22Rv1 (cell line): ENCODE data around the gene SCAF11.
A peak's percentile ranks its signal among the peaks of the same experiment; 100 is the strongest.
"Not testable (repeated sequence)": the region's sequence is repeated elsewhere in the genome, so short reads cannot be mapped to it uniquely, and the experiment has no call there.

ENCODE experiments used
- H3K27ac ChIP-seq: fragments of 450-650 bp; 2 replicates; pipeline ENCODE4 v1.5.1; 2017
- CTCF ChIP-seq: fragments of 450-650 bp; IDR thresholded peaks from 2 replicates; pipeline ENCODE4 v1.5.1; 2017; ENCODE audit warnings: mild to moderate bottlenecking
- ZFX ChIP-seq: fragments of 450-650 bp; IDR thresholded peaks from 2 replicates; pipeline ENCODE4 v1.6.1; 2017; ENCODE audit warnings: antibody characterized with exemption, borderline replicate concordance

Gene SCAF11

GRCh38 chr12:46005151-46005797 lies 14.9 kb upstream of the SCAF11 start:
- H3K27ac ChIP-seq: no peak overlapping the region
- TF ChIP-seq ZFX (no peak), CTCF (peak; percentile 76)

DNA sequence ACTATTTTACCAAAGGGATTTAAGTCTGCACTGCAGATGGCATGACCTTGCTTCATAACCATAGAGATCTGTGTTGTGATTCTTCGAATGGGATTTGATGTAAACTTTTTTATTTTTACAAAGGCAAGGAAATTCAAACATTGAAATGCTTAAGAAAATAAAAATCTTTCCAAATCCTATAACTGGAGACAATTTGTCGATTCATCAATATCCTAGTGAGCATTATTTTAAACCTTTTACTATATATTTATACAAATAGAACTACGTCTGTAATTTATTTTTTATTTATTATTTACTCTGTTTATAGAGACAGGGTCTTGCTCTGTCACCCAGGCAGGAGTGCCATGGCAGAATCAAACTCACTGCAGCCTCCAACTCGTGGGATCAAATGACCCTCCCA lies 14.3 kb upstream of the SCAF11 start:
- no peak for TF ChIP-seq ZFX
- no peak for TF ChIP-seq CTCF
- no peak overlapping the region for H3K27ac ChIP-seq

- H3K27ac ChIP-seq: not testable (repeated sequence)
Measured at GRCh38 chr12:46000076-46000475, 9.7 kb upstream of the SCAF11 start.

- TF ChIP-seq CTCF: no peak
- H3K27ac ChIP-seq: no peak overlapping the region
Measured at GRCh38 chr12:45994736-45995135, 4.4 kb upstream of the SCAF11 start.

GRCh38 chr12:45991284-45992249 lies 1.2 kb upstream of the SCAF11 start:
- H3K27ac ChIP-seq: peak overlapping the region; percentile 100
- TF ChIP-seq CTCF (no peak), ZFX (no peak)

DNA sequence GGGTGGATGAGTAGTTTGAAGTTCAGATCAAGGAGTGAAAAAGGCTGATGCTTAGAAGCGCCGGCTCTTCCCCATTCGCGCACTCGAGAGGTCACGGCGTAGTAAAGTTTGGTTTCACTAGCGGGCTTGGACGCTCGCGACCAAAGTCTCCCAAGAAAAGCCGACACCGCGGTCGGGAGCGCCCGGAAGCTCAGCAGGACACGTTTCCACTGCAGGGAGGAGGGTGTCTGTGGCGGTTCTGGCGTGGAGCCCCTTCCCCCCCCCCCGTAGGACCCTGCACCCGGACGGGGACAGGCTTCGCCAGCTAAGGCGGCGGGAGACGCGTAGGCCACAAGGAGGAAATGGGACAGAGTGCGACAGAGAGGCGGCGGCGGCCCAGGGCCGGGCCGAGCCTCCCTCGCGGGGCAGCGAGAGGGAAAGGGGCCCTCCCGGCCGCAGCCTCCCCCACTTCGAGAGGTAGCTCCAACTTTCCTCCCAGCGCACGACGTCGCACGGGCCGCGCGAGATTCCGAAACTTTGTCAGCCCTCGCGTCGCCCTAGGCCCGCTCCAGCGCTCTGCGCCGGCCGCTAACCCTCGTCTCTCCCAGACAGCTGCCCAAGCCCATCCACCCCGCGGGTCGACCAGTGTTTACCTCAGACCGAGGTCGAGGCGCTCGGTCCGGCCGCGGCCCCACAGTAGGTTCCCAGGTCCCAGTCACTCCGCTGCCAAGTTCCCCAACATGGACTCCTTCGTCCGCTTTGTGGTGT lies 480 bp downstream of the SCAF11 start:
- peak overlapping the region; percentile 100 for H3K27ac ChIP-seq
- TF ChIP-seq CTCF (no peak), ZFX (no peak)

- TF ChIP-seq ZFX: no peak
- TF ChIP-seq CTCF: no peak
- H3K27ac ChIP-seq: peak overlapping the region; percentile 100
Measured at GRCh38 chr12:45989287-45989686, 1.1 kb downstream of the SCAF11 start.
